ENCODE measurements around the gene KRTAP10-1. TPM values are rescaled to one million over a fixed set of nuclear protein-coding genes. Genes with fewer than 3 reads are reported as not detected.
A peak's percentile ranks its signal among the peaks of the same experiment; 100 is the strongest.

The KRTAP10-1 gene
- total RNA-seq, 1 donor from 2014 or later: not detected

DNA sequence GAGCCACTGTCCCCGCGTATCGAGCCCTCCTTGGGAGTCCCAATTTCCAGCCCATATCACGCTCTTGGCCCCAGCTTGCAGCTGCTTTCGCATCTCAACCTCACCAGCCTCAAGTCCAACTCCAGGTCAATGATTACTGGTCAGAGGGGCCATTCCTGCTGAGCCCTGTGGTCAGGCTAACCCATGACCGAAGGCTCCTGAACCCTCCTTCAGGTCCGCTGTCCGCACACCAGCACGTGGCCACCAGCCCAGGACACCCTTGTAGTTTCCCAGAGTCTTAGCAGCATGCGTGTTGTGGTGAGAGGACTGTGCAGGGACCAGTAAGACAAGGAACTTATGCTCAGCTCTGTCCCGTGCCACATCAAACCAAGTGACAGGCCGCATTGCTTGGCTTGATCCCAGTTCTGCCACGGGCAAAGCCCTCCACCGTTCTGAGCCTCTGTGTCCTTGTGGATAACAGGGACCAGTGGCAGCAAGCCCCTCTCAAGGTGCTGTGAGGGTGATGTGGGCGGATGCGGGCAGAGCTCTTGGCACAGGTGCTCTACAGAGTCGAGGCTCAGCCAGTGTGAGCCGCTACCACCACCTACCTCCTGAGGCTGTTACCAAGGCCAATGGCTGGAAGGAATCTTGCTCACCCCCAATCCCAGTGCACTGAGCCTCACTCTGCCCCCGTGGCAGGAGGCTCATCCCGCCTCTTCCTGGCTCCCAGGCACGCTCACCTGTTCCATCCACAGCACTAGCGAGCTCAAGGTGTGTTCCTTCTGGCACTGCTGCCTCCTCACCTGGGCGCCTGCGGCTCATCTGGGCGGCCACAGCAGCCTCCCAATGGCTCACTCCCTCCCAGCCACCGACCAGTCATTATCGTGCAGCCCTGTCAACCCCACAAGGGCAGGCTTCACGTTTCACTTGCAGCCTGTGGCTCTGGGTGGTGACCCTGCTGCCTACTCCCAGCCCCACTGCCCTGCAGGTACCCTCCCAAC lies 20.4 kb downstream of the KRTAP10-1 start:
- H2AFZ ChIP-seq (replicated peaks): no peak overlapping the region
- no peak overlapping the region for H3K4me3 Mint-ChIP-seq
- no peak overlapping the region for H3K27ac ChIP-seq
- H3K4me3 ChIP-seq: no peak overlapping the region
- no peaks in the 10 kb centered on the region for H4K20me1 ChIP-seq (ENCODE audit: low read depth)
- no peak overlapping the region for H3K9ac ChIP-seq
- no peaks in the 10 kb centered on the region for H3F3A ChIP-seq (ENCODE audit: low read depth)
- no peaks in the 10 kb centered on the region for H3K4me1 ChIP-seq
- no peak overlapping the region for H3K27ac Mint-ChIP-seq
- no peaks in the 10 kb centered on the region for H3K79me2 ChIP-seq (ENCODE audit: low read depth)
- H3K36me3 Mint-ChIP-seq: no peaks in the 10 kb centered on the region
- H3K27me3 Mint-ChIP-seq (ENCODE audit: insufficient read depth, low read depth): peaks cover 6% of the 10 kb centered on the region
- H3K36me3 ChIP-seq: no peaks in the 10 kb centered on the region
- H3K4me1 Mint-ChIP-seq: no peaks in the 10 kb centered on the region
- no peak overlapping the region for H3K4me2 ChIP-seq
- H3K9me3 Mint-ChIP-seq: peaks cover 6% of the 10 kb centered on the region
- TF ChIP-seq, protein P1, sequence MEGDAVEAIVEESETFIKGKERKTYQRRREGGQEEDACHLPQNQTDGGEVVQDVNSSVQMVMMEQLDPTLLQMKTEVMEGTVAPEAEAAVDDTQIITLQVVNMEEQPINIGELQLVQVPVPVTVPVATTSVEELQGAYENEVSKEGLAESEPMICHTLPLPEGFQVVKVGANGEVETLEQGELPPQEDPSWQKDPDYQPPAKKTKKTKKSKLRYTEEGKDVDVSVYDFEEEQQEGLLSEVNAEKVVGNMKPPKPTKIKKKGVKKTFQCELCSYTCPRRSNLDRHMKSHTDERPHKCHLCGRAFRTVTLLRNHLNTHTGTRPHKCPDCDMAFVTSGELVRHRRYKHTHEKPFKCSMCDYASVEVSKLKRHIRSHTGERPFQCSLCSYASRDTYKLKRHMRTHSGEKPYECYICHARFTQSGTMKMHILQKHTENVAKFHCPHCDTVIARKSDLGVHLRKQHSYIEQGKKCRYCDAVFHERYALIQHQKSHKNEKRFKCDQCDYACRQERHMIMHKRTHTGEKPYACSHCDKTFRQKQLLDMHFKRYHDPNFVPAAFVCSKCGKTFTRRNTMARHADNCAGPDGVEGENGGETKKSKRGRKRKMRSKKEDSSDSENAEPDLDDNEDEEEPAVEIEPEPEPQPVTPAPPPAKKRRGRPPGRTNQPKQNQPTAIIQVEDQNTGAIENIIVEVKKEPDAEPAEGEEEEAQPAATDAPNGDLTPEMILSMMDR (IDR thresholded peaks at IDR 0.05): no peak
- TF ChIP-seq EZH2phosphoT487 (IDR thresholded peaks at IDR 0.05) (no peak), EZH2 (IDR thresholded peaks at IDR 0.05) (no peak)
- no peak for DNase-seq (ENCODE audit: low spot score)
- H3K27me3 ChIP-seq: no peaks in the 10 kb centered on the region
- no peaks in the 10 kb centered on the region for H3K9me3 ChIP-seq (ENCODE audit: low read depth)

DNA sequence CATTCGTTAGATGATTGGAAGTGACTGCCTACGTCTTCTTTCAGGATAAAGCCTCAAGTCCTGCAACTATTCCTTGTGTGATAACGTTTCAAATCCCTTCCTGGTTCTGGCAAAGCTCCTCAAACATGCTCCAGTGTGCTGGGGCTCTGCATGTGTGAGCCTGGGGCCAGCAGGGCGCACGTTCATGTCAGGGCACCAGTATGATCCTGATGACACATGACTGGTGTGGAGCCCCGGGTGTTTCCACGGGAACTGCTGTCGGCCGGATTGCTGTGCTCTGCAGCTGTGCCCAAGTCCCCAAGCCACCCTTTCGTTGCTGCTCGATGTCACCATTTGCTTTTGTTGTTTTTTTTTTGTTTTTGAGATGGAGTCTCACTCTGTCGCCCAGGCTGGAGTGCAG lies 21.3 kb downstream of the KRTAP10-1 start:
- Mint-ChIP-seq H3K4me3 (no peak overlapping the region), H3K27me3 (ENCODE audit: insufficient read depth, low read depth) (peaks cover 6% of the 10 kb centered on the region), H3K36me3 (no peaks in the 10 kb centered on the region), H3K4me1 (no peaks in the 10 kb centered on the region), H3K27ac (no peak overlapping the region), H3K9me3 (peaks cover 6% of the 10 kb centered on the region)
- Histone ChIP-seq H3K9ac (no peak overlapping the region), H3K36me3 (no peaks in the 10 kb centered on the region), H3K27ac (no peak overlapping the region), H3K27me3 (no peaks in the 10 kb centered on the region), H3K9me3 (ENCODE audit: low read depth) (no peaks in the 10 kb centered on the region), H2AFZ (replicated peaks) (no peak overlapping the region), H4K20me1 (ENCODE audit: low read depth) (no peaks in the 10 kb centered on the region), H3K4me1 (no peaks in the 10 kb centered on the region), H3K4me3 (no peak overlapping the region), H3K79me2 (ENCODE audit: low read depth) (no peaks in the 10 kb centered on the region), H3F3A (ENCODE audit: low read depth) (no peaks in the 10 kb centered on the region), H3K4me2 (no peak overlapping the region)
- DNase-seq (ENCODE audit: low spot score): no peak
- no peak for TF ChIP-seq EZH2 (IDR thresholded peaks at IDR 0.05)
- TF ChIP-seq, protein P1 (IDR thresholded peaks at IDR 0.05): no peak

DNA sequence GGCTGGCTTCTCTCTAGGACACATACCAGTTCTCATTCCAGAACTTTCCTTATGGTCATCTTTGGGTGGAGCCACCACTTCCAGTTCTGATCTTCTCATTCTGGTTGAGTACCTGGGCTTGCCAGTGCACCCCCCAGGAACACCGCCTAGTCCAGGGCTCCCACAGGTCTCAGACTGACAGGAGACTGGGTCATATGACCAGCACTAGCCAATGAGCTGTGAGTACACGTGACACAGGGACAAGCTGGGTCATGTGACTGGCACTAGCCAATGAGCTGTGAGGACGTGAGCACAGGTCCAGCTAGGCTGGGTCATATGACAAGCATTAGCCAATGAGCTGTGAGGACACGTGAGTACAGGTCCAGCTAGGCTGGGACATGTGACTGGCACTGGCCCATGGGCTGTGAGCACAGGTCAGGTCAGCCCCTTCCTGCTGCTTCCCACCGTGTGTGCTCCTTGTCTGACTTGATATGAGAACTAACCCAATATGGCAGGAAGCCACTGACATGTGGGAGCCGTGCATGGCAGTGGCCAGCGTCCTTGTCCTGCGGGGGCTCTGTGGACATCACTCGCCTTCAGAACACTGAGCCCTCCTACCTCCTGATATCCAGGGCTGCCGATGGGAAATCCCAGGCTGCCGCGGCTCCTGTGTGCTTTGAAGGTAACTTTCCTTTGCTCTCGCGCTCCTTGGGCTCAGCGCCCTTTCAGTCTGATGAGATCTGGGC lies 22.7 kb downstream of the KRTAP10-1 start:
- H3K9ac ChIP-seq: no peak overlapping the region
- DNase-seq (ENCODE audit: low spot score): no peak
- H3K4me2 ChIP-seq: no peak overlapping the region
- no peaks in the 10 kb centered on the region for H3K9me3 ChIP-seq (ENCODE audit: low read depth)
- Mint-ChIP-seq H3K27ac (peak overlapping the region; percentile 0), H3K36me3 (no peaks in the 10 kb centered on the region), H3K4me3 (peak overlapping the region; percentile 46), H3K4me1 (no peaks in the 10 kb centered on the region), H3K27me3 (ENCODE audit: insufficient read depth, low read depth) (peaks cover 8% of the 10 kb centered on the region), H3K9me3 (peaks cover 6% of the 10 kb centered on the region)
- no peaks in the 10 kb centered on the region for H3K27me3 ChIP-seq
- no peaks in the 10 kb centered on the region for H3K4me1 ChIP-seq
- H3K79me2 ChIP-seq (ENCODE audit: low read depth): no peaks in the 10 kb centered on the region
- no peaks in the 10 kb centered on the region for H3K36me3 ChIP-seq
- TF ChIP-seq EZH2 (IDR thresholded peaks at IDR 0.05) (no peak), EZH2phosphoT487 (IDR thresholded peaks at IDR 0.05) (no peak)
- TF ChIP-seq, protein P1 (IDR thresholded peaks at IDR 0.05): no peak
- H2AFZ ChIP-seq (replicated peaks): no peak overlapping the region
- H3K4me3 ChIP-seq: no peak overlapping the region
- H3K27ac ChIP-seq: no peak overlapping the region
- H4K20me1 ChIP-seq (ENCODE audit: low read depth): no peaks in the 10 kb centered on the region
- H3F3A ChIP-seq (ENCODE audit: low read depth): no peaks in the 10 kb centered on the region

Data from neural progenitor cell (in vitro differentiated cells).